ENCODE measurements around the gene PGAM1.
"Not testable (repeated sequence)": the region's sequence is repeated elsewhere in the genome, so short reads cannot be mapped to it uniquely, and the experiment has no call there.

PGAM1 gene

DNA sequence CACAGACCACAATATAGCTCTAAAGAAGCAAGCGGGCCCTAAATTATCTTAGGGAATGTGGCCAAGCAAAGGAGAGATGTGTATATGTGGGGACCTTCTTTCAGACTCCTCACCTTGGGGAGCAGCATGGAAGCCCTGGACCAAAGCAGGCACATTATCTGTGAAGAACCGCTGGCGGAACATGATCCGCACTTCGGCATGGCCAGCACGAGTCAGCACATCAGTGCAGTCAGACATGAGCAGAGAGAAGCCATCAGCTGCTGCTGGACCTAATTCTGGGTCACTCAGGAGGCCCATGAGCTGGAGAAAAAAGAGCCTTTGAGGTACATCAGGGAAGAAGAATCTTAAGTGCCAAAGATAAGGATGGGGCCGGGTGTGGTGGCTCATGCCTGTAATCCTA is 33.9 kb downstream of the PGAM1 start:
- DNase-seq: no peak

DNA sequence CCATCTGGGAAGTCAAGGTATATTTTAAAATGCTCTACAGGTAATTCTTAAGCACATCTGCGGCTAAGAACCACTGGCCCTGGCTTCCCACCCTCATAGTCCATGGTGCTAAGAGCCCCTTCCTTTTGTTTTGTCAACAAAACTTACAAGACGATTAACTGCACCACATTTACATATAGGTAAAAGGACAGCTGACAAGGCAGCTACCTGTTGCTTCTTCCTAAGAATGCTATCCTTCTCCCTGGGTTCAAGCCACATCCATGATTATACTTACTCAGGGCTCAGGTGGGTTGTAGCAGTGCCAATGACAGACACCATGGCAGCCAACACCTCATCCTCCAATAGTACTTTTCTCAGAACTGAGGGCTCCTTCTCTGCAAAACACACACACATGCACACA is 36.3 kb downstream of the PGAM1 start:
- DNase-seq: no peak

DNA sequence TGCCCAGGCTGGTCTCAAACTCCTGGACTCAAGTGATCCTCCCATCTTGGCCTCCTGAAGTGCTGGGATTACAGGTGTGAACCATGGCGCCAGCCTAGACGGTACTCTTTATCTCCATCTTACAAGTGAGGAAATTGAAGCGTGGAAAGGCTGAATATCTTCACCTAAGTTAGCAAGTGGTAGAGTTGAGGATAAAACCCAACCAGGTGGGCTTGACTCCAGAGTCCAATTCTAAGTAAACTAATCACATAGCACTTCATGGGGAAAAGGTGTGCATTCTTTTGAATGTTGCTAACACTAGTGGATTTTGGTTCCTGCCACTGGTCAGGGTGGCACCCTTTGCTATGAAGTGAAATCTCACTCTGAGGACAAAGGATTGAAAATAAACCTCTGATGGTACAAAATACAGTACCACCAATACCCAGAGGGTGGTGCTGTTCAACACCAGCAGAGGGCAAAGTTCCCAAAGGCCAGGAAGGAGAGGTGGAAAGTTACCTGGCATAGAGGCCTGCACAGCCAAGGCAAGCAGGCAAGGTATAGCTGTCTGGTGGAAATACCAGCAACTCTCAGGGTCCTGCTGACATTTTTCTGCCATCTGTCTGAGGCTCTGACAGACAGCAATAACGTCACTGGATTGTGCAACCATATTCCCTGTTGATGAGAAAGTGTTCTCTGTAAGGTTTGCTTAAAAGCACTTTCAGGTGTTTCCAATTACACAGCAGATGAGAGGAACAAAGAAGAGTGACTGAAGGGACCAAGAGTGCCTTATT is 37.6 kb downstream of the PGAM1 start:
- DNase-seq: peak; percentile 20 to 56

DNA sequence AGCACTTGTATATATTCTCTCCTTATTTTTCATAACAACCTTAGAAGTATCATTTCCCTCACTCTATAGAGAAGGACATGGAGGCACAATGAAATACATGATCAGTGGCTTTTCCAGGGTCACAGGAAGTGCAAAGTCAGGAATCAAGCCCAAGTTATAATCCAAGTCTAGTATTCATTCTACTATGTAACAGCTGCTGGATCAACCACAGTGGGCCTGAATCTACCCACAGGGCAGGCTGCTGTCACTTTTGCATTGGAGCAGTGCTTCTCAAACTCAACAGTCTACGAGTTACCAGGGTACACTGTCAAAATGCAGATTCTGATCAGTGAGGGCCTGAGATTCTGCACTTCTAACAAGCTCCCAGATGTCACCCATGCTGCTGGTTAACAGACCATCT is 38.2 kb downstream of the PGAM1 start:
- no peak for DNase-seq

DNA sequence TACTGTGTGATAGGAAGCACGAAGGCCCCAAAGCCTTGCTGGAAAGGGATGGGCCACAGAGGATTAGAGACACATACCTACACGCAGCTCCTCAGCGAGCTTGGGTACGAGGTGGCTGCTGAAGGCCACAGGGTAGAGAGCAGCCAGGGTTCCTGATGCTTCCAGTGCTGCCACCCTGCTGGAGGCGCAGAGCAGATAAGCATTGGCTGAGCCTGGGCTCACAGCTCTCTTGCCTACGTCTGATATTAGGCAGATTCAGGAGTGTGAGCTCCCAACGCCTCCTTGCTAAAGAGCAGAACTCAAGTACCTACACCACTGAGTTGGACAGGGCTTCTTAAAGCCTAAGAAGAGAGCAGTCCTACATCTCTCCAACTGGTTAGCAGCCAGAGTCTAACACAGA is 40.0 kb downstream of the PGAM1 start:
- no peak for DNase-seq

DNA sequence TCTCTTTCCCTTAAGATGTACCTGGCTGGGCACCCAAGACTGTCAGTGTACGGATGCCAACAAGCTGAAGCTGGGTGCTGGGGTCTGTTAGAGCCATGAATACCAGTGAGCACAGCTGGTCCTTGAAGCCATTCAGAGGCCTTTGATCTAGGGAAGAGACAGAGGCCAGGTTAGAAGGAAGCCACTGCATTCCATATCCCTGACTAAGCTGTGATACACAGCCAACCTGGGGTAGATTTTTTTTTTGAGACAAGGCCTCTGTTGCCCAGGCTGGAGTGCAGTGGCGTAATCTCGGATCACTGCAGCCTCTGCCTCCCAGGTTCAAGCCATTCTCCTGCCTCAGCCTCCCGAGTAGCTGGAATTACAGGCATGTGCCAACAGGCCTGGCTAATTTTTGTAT is 40.8 kb downstream of the PGAM1 start:
- no peak for DNase-seq

DNA sequence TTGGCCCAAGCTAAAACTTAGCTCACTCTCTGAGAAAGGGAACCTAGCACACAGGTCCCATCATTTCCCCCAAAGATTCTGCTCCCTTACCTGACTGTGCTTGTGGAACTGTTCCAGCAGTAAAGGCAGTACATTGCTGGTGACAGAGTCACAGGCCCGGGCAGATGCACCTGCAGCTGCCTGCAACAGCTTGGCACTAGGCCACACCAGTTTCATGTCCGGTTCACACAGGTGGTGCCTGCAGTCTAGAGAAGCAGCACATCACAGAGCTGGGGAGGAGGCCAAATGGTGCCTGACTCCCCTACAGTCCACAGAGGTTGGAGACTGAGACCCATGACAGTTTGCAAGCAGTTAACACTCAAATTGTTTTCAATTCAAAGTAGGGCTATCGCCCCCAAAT is 42.2 kb downstream of the PGAM1 start:
- no peak for DNase-seq

DNA sequence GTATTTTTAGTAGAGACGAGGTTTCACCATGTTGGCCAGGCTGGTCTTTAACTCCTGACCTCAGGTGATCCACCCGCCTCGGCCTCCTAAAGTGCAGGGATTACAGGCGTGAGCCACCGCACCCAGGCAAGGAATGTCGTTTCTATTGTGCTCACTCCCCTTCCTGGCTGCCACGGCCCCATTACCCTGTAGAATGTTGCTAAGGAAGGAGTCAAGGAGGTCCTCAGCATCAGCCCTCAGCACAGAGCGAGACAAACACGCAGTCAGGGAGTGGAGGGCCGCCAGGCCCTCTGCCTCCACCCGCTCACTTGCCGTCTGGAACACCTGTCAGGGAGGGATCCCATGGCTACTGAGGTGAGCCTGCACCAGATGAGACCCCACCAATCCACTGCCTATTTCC is 42.8 kb downstream of the PGAM1 start:
- DNase-seq: not testable (repeated sequence)

DNA sequence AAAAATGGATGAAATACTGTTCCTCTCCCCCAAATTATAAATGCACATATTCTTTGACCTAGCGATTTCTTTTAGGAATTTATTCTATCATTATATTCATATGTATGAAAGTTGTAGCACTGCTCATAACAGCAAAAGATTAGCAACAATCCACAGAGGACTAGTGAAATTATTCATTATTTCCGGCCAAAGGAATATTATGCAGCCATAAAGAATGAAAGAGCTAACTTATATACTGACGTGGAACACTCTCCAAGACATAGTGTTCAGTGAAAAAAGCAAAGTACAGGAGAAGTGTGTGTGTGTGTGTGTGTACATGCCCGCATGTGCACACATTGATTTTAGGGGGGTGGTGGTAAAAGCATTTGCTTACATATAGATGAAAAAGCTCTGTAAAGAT is 48.9 kb downstream of the PGAM1 start:
- DNase-seq: no peak

DNA sequence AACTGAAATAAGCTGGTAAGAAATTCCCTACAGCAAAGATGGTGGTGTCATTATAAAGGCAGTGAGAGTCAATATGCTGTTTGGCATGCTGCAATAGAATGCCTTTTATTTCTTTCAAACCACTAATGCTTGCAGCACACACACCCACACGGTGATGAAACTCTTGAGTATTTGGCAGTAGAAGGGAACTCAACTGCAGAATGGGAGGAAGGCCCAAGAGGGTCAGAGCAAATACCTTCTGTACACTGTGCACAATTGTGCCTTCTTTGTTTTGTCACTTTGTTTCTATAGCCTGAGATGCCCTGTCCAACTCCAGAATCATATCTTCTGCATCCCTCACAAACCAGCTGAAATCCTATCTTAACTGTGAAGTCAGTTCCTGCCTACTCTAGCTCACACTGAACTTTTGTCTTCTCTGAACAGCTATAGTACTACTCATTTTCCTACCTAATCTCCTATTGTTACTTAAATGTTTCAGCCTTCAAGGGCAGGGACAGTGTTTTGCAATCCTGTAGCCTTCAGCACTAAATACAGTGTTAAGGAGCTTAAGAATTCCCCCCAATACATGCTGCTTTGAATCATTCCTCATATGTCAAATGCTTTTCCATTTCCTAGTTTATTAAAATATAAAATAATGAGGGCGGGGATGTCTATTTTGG is 50.1 kb downstream of the PGAM1 start:
- no peak for DNase-seq

DNA sequence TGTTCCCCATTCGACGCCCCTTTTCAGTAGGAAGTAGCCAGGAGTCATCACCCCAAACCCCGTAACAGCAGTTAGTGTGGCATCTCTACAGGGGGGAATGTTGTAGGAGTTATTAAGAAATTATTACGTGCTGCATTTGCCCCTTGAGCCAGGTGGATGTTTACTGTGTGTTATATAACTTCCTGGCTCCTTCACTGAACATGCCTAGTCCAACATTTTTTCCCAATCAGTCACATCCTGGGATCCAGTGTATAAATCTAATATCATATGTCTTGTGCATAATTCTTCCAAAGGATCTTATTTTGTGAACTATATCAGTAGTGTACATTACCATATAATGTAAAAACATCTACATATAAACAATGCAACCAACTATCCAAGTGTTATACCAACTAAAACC is 53.4 kb downstream of the PGAM1 start:
- not testable (repeated sequence) for DNase-seq

DNA sequence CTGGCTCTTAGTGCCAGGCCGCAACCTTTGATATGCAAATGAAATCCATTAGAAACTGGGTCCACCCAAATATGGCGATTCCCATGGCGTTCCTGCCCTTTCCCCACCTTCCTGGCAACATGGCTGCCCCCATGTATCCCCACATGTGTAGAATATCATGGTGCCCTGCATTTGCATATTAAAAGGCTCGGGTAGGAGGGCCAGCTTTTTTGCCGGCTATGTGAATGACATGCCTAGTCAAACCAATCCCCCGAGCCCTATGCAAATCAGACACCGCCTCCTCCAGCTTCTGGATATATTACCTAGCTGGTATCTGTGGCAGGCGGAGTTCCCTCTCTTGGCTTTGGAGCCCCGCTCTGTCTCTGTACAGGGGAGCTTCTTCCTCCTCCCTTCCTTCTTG is 53.9 kb downstream of the PGAM1 start:
- DNase-seq: no peak

DNA sequence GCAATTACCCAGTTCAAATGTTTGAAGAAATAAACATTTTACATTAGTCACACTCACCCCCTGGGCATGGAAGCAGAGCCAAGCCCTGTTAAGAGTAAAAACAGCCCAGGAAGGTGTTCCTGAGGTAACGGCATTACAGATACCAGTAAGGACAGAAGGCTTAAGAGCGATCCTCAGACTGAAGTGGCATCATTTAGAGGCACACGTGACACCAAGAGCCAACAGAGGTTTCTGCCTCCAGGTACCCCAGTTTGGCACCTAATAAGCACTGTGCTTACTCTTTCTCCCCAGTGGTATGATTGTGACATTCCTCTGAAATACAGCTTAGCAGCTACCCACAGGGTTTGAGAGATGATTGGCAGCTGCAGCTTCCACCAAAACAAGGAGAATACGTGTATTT is 55.1 kb downstream of the PGAM1 start:
- no peak for DNase-seq

DNA sequence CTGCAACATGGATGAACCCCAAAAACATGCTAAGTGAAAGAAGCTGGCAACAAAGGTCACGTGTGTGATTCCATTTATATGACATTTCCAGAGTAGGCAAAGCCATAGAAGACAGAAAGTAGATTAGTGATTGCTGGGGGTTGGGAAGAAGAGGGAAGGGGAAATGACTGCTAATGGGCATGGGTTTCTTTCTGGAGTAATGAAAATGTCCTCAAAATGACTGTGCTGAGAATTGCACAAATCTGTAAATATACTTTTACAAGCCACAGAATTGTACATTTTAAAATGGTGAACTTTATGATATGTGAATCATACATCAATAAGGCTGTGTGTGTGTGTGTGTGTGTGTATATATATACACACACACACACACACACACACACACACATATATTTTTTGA is 56.4 kb downstream of the PGAM1 start:
- DNase-seq: no peak

Measured in CD4-positive, alpha-beta T cell treated with Interleukin-4 for 1 hour (primary cell).